DND-41 (cell line): ENCODE measurements around the gene CLCA2.

ENCODE experiments used
- CTCF ChIP-seq: IDR thresholded peaks from 2 replicates; pipeline ENCODE4 v1.5.1; 2012; ENCODE audit warnings: borderline replicate concordance, low read length, moderate library complexity, mild to moderate bottlenecking; ENCODE audit not compliant: poor library complexity, severe bottlenecking; ENCODE audit errors: extremely low read depth
- EZH2 ChIP-seq: IDR thresholded peaks from 3 replicates; pipeline ENCODE4 v1.6.1; 2012; ENCODE audit warnings: borderline replicate concordance, low read depth, mild to moderate bottlenecking, moderate library complexity, low read length, inconsistent platforms; ENCODE audit not compliant: severe bottlenecking

GRCh38 chr1:86472152-86472551 lies 48.2 kb downstream of the CLCA2 start:
- TF ChIP-seq CTCF (no peak), EZH2 (no peak)
